GM19395 (cell line): ENCODE measurements around the gene SH3BP4.

Experiments used
- ATAC-seq: cut with Tn5 transposase; IDR thresholded peaks from one replicate; pipeline ENCODE4 v1.9.1; 2021; ENCODE audit warnings: mild to moderate bottlenecking, moderate library complexity; ENCODE audit not compliant: unreplicated experiment

The SH3BP4 gene

GRCh38 chr2:234996069-234996940 lies 44.5 kb downstream of the SH3BP4 start:
- ATAC-seq = no peak

- no peak for ATAC-seq
Measured at GRCh38 chr2:234996941-234997270, 45.1 kb downstream of the SH3BP4 start.

- no peak for ATAC-seq
Measured at GRCh38 chr2:234997389-234997788, 45.6 kb downstream of the SH3BP4 start.

GRCh38 chr2:234998404-234999211 lies 46.8 kb downstream of the SH3BP4 start:
- ATAC-seq = no peak

GRCh38 chr2:234999740-235000425 lies 48.1 kb downstream of the SH3BP4 start:
- no peak for ATAC-seq

GRCh38 chr2:235000426-235001236 lies 48.8 kb downstream of the SH3BP4 start:
- no peak for ATAC-seq

DNA sequence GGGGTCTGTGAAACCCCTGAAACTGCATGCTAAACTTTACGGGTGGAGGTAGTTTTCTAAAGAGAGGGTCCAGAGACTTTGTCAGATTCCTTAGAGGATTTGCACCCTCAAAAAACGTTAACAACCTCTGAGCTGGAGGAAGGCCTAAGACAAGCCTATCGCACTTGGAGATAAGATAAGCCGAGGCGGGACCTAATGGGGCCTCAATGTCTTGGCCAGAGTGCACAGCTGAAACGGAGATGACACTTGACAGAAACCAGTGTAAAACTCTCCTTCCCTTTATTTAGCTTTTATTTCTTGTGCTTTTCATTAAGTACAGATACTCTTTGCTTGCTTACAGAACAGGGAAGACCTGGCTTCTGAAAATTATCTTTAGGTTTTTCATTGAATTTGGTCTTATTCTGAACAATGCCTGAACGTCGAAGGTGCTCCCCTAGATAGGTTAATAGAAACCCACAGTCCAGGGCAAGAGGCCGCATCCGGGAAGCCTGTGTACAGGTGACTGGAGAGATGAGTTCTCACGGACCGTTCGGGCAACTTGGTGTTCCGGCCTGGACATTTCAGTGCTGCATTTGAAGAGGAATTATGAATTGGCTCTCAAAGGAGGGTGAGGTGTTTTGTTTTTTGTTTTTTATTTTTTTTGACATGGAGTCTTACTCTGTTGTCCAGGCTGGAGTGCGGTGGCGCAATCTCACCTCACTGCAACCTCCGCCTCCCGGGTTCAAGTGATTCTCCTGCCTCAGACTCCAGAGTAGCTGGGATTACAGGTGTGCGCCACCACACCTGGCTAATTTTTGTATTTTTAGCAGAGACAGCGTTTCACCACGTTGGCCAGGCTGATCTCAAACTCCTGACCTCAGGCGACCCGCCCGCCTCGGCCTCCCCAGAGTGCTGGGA lies 49.7 kb downstream of the SH3BP4 start:
- no peak for ATAC-seq

GRCh38 chr2:235002198-235003095 lies 50.6 kb downstream of the SH3BP4 start:
- ATAC-seq = no peak

- no peak for ATAC-seq
Measured at GRCh38 chr2:235003096-235003775, 51.4 kb downstream of the SH3BP4 start.

GRCh38 chr2:235004329-235004903 lies 52.6 kb downstream of the SH3BP4 start:
- ATAC-seq = no peak

DNA sequence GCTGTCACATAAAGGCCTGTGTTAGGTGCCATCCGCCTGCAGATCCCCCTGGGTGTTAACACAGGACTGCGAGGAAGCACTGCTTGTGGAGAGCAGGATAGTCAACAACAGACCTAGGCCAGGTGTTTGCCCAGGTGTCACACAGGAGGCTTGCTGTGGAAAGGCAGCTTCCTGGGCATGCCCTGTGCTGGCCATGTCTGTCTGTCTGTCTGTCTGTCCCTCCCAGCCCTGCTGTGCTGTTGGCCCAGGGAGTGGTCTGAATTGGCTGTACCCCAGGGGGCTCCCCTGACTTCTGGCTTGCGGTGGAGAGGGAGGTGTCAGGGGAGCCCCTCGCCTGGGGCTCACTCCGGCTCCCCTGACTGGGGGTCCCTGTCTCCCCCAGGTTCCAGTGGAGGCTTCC lies 53.2 kb downstream of the SH3BP4 start:
- ATAC-seq = no peak

- ATAC-seq = no peak
Measured at GRCh38 chr2:235005603-235006259, 53.9 kb downstream of the SH3BP4 start.

GRCh38 chr2:235006461-235006860 lies 54.6 kb downstream of the SH3BP4 start:
- no peak for ATAC-seq

- no peak for ATAC-seq
Measured at GRCh38 chr2:235006986-235007385, 55.2 kb downstream of the SH3BP4 start.

- ATAC-seq = no peak
Measured at GRCh38 chr2:235007664-235008457, 56.0 kb downstream of the SH3BP4 start.

- no peak for ATAC-seq
Measured at GRCh38 chr2:235008584-235009044, 56.8 kb downstream of the SH3BP4 start.
